Neutrophil (primary cell): Measurements from ENCODE around the gene OR51B2.
"Not testable (repeated sequence)": the region's sequence is repeated elsewhere in the genome, so short reads cannot be mapped to it uniquely, and the experiment has no call there.

Experiments
- H3K27ac ChIP-seq: fragments of 200-600 bp; sonication (generic); 2 replicates; pipeline ENCODE4 v1.5.1; 2016; ENCODE audit warnings: mild to moderate bottlenecking, moderate library complexity
- H3K27me3 ChIP-seq: fragments of 200-600 bp; sonication (generic); 2 replicates; pipeline ENCODE4 v1.6.0; 2016; ENCODE audit warnings: mild to moderate bottlenecking
- H3K36me3 ChIP-seq: fragments of 200-600 bp; sonication (generic); 2 replicates; pipeline ENCODE4 v1.5.1; 2017
- H3K4me1 ChIP-seq, 2 experiments: fragments of 200-600 bp in 1 of 2; sonication (generic) in 1 of 2; 1 replicate in 1 of 2; 2 replicates in 1 of 2; pipeline versions ENCODE4 v1.5.1 to v1.6.1; 2013 to 2016; ENCODE audit warnings: low read depth in 1 of 2, low read length in 1 of 2, mild to moderate bottlenecking in 1 of 2, moderate library complexity in 1 of 2; ENCODE audit not compliant: control insufficient read depth in 1 of 2, insufficient read depth in 1 of 2
- H3K4me3 ChIP-seq, 2 experiments: fragments of 200-600 bp in 1 of 2; sonication (generic) in 1 of 2; 1 replicate in 1 of 2; 2 replicates in 1 of 2; pipeline ENCODE4 v1.5.1; 2013 to 2016; ENCODE audit warnings: low read depth in 1 of 2, low read length in 1 of 2, mild to moderate bottlenecking in 1 of 2, moderate library complexity in 1 of 2
- H3K9me3 ChIP-seq: fragments of 200-600 bp; sonication (generic); 2 replicates; pipeline ENCODE4 v1.5.1; 2016
- TF ChIP-seq, protein P1 (sequence below): fragments of 200-600 bp; sonication (generic); IDR thresholded peaks from 2 replicates; pipeline ENCODE4 v1.5.1; 2016; ENCODE audit warnings: antibody characterized with exemption

OR51B2 gene, protein sequence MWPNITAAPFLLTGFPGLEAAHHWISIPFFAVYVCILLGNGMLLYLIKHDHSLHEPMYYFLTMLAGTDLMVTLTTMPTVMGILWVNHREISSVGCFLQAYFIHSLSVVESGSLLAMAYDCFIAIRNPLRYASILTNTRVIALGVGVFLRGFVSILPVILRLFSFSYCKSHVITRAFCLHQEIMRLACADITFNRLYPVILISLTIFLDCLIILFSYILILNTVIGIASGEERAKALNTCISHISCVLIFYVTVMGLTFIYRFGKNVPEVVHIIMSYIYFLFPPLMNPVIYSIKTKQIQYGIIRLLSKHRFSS

DNA sequence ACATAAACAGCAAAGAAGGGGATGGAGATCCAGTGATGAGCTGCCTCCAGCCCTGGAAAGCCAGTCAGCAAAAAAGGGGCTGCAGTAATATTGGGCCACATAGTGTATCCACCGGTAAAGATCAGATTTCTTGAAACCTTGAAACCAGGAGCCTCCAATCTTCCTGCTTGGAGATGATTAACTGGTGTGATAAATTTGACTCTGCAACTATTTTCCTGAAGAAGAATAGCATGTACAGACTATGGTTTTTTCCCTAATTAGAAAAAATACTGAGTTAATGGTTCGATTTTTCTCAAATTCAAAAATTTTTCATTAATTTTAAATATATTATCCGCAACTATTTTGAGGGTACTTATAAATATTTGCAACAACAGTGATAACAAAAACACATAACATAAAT, at the start of gene OR51B2:
TSS of gene OR51B2 (minus strand) at position 101 of the 400 bp plus-strand sequence. CDS start at position 101, 0 bp downstream.
- H3K4me3 ChIP-seq: no peak within 1 kb of the TSS
- no peaks in the 10 kb centered on the region for H3K4me1 ChIP-seq
- TF ChIP-seq, protein P1, sequence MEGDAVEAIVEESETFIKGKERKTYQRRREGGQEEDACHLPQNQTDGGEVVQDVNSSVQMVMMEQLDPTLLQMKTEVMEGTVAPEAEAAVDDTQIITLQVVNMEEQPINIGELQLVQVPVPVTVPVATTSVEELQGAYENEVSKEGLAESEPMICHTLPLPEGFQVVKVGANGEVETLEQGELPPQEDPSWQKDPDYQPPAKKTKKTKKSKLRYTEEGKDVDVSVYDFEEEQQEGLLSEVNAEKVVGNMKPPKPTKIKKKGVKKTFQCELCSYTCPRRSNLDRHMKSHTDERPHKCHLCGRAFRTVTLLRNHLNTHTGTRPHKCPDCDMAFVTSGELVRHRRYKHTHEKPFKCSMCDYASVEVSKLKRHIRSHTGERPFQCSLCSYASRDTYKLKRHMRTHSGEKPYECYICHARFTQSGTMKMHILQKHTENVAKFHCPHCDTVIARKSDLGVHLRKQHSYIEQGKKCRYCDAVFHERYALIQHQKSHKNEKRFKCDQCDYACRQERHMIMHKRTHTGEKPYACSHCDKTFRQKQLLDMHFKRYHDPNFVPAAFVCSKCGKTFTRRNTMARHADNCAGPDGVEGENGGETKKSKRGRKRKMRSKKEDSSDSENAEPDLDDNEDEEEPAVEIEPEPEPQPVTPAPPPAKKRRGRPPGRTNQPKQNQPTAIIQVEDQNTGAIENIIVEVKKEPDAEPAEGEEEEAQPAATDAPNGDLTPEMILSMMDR: no peak
- H3K36me3 ChIP-seq: no peaks in the 10 kb centered on the region
- no peaks in the 10 kb centered on the region for H3K27me3 ChIP-seq
- H3K27ac ChIP-seq: no peak within 1 kb of the TSS
- H3K9me3 ChIP-seq: no peaks in the 10 kb centered on the region

DNA sequence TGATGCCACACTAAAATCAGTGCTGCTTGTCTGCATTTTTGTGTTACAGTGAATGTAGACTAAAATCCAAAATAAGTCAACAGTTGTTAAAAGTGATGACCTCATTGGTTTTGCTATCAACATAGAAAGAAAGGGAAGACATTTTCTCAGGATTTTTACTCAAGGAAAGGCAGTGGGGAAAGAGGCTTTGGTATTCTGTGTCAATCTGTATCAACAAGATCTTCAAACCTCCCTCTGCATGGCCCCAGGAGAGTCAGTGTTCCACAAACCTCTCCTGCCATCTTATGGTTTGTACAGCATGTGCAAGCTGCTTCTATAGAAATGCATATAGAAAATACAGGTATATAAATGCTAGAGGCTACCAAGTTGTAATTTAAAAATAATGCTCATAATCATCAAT, 45.7 kb upstream of the OR51B2 start:
- Histone ChIP-seq H3K27ac (no peak overlapping the region), H3K9me3 (no peaks in the 10 kb centered on the region), H3K36me3 (no peaks in the 10 kb centered on the region), H3K4me1 (no peaks in the 10 kb centered on the region), H3K4me3 (no peak overlapping the region), H3K27me3 (no peaks in the 10 kb centered on the region)
- TF ChIP-seq, protein P1: no peak

DNA sequence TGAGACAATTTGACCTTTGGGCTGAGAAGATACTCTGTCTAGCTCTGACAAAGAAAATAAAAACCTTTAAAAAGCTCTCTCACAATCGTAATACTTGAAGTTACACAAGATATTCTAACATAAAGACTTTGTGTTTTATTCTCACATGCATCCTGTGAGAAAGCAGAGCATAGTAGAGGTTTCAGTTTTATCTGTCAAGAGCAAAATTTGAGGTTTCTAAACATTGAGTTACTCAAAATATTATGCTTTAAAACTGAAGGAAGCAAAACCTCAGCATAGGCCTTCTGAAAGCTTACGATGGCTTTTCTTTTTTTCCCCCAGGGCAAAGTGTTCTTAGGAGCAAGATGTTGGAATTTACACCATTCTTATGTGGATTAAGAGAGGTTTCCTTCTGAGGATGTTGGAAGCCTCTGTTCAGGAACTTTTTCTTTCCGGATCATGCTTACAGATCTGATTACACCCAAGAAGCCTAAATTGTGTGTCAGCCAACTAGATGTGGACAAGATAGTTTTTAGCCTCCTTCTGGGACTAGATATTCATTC, 44.5 kb upstream of the OR51B2 start:
- H3K36me3 ChIP-seq: no peaks in the 10 kb centered on the region
- no peak overlapping the region for H3K27ac ChIP-seq
- H3K9me3 ChIP-seq: no peaks in the 10 kb centered on the region
- no peaks in the 10 kb centered on the region for H3K27me3 ChIP-seq
- no peaks in the 10 kb centered on the region for H3K4me1 ChIP-seq
- H3K4me3 ChIP-seq: no peak overlapping the region
- TF ChIP-seq, protein P1: no peak

DNA sequence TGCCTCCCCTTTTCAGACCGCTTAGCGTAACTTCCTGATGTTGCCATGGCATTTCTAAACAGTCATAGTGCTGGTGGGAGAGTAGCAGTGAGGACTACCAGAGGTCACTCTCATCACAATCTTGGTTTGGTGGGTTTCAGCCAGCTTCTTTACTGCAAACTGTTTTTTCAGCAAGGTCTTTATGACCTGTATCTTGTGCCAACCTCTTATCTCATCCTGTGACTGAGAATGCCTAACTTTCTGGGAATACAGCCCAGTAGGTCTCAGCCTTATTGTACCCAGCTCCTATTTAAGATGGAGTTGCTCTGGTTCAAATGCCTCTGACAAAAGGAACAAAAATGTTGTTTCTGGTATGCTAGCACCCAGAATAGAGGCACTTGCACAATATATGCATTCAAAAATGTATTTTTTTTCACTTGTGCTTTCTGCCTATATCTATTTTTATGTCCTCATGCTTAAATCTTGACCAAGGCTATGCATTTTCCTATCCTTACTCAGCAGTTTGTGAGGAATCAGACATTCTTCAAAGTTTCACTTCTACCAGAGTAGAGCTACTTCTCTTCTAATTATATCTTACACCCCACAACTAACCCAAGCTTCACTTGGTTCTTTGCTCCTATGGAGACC, 43.5 kb upstream of the OR51B2 start:
- Histone ChIP-seq H3K4me3 (no peak overlapping the region), H3K4me1 (no peaks in the 10 kb centered on the region), H3K27ac (no peak overlapping the region), H3K9me3 (no peaks in the 10 kb centered on the region), H3K36me3 (no peaks in the 10 kb centered on the region), H3K27me3 (no peaks in the 10 kb centered on the region)
- TF ChIP-seq, protein P1: no peak

DNA sequence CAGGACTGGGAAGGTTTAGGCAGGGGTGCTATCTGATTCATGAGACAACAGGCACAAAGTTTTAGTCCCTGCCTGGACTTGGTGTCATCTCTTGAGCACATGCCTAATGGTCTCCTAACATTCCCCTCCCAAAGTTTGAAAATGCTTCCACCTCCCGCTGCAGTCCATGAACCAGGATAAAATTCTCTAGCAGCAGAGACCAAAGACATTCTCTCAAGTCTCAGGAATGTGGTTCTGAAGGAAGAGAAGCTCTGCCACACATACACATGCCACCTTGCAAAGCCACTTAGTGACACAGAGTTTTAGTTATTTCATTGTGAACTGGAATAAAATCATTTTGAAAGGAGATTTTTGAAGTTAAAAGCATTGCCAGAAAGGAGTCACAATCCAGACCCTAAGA, 42.8 kb upstream of the OR51B2 start:
- TF ChIP-seq, protein P1: no peak
- H3K4me3 ChIP-seq: no peak overlapping the region
- no peaks in the 10 kb centered on the region for H3K27me3 ChIP-seq
- no peaks in the 10 kb centered on the region for H3K9me3 ChIP-seq
- H3K36me3 ChIP-seq: no peaks in the 10 kb centered on the region
- H3K27ac ChIP-seq: no peak overlapping the region
- no peaks in the 10 kb centered on the region for H3K4me1 ChIP-seq

DNA sequence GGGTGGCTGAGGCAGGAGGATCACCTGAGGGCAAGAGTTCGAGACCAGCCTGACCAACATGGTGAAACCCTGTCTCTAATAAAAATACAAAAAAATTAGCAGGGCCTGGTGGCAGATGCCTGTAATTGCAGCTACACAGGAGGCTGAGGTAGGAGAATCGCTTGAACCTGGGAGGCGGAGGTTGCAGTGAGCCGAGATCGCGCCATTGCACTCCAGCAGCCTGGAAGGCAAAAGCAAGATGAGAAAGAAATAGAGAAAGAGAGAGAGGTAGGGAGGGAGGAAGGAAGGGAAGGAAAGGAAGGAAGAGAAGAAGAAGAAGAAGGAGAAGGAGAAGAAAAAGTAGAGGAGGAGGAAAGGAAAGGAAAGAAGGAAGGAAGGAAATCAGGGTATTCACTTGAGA, 42.3 kb upstream of the OR51B2 start:
- H3K36me3 ChIP-seq, H3K9me3 ChIP-seq, H3K4me3 ChIP-seq, H3K27me3 ChIP-seq, H3K27ac ChIP-seq, H3K4me1 ChIP-seq: not testable (repeated sequence)
